A549 treated with AZD9567 at 1 μM for 4 hours (cell line): Measurements from ENCODE around the gene ZNF267. TPM values are rescaled to one million over a fixed set of nuclear protein-coding genes. Genes with fewer than 3 reads are reported as not detected.

Experiments used
- total RNA-seq: library from RNA; stranded (reverse); fragments of 200-300 nt; extraction: Qiagen RNA extraction; gene quantifications from 5 replicates; pipeline ENCODE4 v1.2.3, GENCODE V29; 2022; ENCODE audit not compliant: insufficient read depth

Gene ZNF267
- total RNA-seq: 5.9 to 9.2 TPM (median 8.4 TPM) in 5 replicates

DNA sequence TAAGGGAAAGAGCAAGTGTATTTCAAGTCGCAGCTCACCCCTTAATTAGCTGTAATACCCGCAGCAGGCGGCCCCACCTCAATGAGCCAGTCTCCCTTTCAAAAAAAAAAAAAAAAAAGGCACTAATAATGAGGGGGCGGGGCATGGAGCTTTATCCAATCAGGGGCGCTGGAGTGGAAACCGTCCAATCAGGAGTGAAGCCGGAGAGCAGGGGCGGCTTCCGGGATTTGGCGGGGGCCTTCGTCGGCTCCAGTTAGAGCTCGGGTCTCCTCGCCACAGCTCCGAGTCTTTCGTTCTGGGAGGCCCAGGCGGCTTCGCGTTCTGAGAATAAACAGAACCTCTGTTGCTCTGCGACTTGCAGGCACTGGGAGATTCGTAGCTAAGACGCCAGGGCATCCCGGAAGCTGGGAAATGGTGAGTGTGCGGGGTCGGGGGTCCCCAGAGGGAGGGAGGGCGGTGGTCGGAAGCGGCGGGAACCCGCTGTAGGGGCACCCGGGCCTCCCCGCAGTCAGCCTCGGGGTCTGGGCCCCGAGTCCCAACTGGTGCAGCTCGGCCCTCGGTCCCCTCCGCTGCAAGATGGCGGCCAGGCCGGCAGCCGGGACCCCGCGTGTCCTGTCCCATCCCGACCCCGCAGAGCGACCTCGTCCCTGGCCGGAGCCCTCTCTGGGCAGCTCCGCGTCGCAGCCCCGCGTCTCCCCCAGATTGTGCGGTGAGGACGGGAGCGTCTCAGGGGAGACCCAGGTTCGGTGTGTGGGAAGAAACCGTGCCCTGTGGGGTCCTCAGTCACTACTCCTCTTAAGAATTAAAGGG is at the start of gene ZNF267:
TSS of gene ZNF267 (plus strand) at position 252 of the 810 bp plus-strand sequence. CDS start at position 412, 160 bp downstream.

